GM11168 (cell line): Measurements from ENCODE around the gene BTBD9.

Source experiments
- in situ Hi-C: fragments of 300-500 bp; cut with MboI; formaldehyde crosslinking; loops from one replicate; pipeline ENCODE4 v1.12.0; 2022; ENCODE audit warnings: low sequenced_read_pairs; ENCODE audit not compliant: unreplicated experiment

BTBD9 gene

DNA sequence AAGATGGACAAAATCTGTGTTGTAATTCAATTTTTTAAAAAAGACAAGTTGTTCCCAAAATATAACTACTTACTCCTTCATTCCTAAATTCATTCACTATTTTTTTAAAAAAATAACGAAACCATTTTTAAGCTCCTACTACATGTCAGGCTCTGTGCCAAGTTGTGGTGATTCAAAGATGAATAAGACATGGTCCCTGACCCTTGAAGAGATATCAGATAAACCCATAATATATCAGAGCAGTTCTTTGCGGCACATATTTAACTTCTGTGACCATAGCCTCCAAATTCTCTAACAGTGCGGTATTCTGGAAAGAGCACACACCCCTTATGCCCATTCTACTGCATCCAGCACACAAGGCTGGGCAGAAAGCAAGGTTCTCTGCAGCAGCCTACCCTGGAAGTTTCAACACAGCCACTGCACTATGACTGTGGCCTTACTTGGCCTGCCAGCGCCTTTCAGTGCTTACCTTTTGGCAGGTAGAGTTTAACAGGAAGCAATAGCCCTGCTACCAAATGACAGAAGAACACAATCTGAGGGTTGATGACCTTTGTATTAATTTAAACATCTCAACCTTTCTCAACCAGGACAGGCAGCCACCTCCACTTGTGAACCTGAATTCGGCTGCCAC, 406.5 kb downstream of the BTBD9 start:
- in situ Hi-C loops, result no loop called here

DNA sequence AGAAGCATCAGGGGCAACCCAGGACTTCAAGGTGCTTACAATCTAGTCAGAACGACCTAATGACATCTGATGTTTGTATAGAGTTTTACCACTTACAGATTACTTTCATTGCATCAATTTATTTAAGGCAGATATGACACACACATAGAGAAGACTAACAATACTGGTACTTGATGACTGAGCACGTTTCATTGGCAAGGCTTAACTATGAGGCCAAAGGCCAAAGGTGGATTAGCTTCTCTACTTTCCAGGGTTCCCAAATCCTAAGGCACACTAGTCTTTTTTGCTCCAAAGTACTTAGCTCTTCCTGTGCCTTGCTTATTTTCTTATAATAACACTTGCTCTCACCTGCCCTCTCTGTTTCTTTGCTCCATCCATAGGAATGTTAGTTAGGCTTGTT, 414.0 kb downstream of the BTBD9 start:
- in situ Hi-C loops, result no loop called here

DNA sequence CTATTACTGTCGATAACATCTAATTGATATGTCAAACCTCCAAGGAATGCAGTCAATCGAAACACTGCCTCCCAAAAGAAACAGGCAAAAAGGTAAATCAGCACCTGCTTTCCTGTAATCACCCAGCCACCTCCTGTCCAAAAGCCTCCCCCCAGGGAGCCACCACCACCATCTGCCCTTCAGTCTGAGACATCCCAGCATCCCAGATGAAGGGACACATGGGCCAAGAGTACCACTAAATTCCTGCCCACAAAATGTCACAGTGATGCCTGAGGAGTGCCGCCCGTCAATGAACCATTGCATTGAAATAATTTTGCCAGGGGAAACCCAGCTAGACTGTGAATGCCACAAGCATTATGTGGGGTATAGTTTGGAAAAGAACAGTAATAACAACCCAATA, 418.5 kb downstream of the BTBD9 start:
- in situ Hi-C loops, result no loop called here

DNA sequence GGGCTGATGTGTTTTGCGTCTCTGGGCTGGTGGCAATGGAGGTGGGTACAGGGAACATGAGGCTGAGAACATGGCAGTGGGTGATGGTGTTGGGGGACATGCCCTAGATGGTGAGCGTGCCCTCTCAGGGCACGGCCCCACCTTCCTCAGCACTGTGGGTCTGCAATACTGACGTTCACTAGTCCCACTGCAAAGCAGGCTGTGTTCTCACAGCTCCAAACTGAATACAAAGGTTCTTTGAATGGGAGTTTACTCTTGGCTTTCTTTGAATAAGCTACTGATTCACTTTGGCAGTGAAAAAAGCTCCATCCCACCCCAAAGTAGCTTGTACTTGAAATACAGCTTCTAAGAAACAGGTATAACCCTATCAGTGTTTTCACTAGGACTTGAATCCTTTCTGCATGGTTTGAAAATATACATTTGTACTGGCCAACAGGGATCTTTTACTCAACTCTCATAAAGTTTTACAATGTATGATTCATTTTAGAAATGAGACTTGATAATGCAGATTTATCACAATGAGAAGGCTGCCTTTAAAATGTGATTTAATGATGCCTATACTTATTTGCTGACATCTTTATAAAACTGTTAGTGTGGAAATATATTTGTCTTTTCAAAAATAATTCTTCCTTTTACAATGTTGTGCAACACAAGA, 419.5 kb downstream of the BTBD9 start:
- in situ Hi-C loops, result no loop called here

DNA sequence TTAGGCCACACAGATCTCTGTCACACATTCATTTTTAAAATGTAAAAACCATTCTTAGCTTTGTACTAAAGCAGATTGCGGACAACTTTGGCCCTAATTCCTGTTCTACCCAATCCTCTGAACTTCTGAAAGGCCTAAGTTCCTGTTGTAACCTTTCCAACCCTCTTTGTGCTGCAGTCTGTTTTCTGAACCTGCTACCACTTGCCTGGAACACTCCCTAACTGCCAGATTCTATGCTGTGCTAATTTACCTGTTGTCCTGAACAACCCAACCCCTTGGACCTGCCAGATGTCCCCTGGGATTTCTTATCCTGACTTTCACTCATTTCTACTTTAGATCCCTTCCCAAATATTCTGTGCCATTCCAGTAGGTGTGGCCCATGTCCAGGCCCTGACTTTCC, 421.5 kb downstream of the BTBD9 start:
- in situ Hi-C loops, result no loop called here

DNA sequence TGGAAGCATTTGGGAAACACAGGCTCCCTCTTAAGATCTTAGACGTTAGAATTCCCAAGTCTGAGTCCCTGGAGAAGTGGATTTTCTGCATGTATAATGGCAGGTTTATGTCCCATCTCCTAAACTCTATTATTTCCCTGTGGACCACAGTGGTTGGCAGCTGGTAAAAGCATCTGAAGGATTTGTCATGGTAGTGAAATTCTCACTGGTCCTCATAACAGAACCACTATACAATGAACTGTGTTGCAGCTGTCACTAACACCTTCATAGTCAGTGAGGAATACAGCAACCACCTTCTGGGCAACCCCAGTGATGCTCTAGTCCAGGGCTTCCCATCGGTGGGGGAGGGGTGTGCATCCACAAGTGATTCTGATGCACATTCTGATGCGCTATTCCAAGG, 423.3 kb downstream of the BTBD9 start:
- in situ Hi-C loops, result no loop called here

DNA sequence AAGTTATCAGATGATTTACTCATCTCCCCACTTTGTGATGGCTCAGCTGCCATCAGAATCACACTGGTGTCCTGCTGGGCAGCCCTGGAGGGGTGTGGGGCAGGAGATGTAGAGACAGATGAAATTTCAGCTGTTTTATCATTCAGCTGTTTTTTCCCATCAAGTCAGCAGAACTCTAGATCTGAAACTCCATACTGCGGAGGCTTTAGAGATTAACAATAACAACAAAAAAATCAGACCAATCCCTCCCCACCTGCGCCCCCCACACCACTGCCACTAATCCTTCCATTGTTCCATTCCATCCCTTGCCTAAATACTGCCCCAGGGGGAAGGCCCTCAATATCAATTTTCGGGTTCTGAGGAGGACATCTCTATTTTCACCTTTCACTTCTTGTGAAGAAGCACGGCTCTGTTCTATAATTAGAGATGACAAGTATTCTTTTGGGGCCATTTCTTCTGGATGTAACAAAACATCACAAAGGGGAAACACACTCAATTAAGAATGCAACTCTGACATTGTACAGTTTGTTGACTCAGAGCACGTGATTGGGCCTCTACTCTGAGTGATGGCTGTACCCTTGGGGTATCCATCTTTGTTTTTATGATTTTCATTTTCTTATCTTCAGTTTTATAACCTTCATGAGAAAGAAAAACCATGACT, 423.9 kb downstream of the BTBD9 start:
- in situ Hi-C loops, result no loop called here

DNA sequence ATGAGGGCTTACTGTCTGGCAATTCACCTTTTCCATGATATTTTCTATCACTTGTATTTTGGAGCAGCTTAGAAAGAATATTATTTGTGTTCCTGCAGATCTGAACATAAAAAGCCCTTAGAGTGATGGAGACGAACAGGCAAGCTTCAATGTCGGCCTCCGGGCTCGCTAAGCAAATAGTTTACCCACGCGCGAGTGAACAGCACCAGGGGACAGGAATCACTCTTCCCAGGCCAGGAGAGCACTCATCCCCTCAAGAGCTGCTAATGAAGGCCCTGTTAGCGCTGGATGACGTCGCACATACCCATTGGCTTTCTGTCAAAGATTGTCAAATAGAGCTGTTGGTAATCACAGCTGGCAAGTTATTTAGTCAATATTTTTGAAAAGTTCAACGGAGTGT, 424.5 kb downstream of the BTBD9 start:
- in situ Hi-C loops, result no loop called here

DNA sequence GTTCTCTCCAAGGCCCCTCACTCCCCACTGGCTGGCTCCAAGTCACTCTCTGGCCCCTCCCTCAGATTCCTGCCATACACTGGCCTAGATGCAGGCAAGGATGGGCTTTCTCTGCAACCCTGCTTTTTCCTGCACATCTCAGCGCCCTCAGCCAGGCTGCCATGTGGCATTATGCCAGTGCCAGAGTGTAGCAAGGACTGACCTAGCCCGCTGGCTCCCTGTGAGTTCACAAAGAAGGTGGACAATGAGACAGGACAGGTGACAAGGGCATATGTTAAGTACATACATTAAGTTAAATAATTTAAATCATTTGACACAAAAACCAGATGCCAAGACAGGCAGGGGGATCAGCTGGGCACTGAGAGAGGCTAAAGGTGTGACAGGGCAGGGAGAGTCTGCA, 425.6 kb downstream of the BTBD9 start:
- in situ Hi-C loops, result no loop called here

DNA sequence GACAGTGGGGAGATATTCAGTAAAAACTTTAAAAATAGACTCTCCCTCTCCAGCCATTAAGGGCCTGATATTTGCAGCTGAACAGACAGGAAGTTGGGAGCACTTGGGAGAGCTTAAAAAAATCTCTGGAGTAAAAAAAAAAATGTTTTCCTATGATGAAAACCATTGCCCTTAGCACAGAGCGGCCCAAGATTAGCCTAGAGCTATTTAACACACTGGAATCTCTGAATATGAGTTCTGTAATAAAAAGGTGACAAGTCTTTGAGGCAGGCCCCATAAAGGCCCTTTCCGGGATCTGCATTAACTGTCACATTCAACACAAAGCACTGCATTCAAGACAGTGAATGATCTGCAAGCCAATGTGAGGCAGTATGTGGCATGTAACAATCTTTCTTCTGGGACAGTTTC, 426.5 kb downstream of the BTBD9 start:
- in situ Hi-C loops, result no loop called here

DNA sequence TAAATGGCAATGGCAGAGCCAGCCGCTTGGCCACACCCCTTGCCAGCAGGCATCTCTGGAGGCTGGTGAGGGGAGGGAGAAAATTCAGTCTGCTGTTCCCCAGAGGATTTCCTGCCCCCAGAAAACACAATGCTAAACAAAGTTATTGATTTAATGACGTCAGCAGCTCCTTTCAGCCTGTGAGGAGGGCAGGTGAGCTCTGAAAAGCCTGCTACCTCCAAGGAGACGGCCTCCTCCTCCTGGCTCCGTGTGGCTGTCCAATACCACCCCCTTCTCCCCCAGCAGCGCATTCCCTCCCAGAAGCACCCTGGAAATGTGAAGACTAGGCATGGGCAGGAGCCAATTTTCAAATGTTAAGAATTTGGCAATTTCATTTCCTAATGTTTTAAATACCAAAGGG, 427.1 kb downstream of the BTBD9 start:
- in situ Hi-C loops, result no loop called here

DNA sequence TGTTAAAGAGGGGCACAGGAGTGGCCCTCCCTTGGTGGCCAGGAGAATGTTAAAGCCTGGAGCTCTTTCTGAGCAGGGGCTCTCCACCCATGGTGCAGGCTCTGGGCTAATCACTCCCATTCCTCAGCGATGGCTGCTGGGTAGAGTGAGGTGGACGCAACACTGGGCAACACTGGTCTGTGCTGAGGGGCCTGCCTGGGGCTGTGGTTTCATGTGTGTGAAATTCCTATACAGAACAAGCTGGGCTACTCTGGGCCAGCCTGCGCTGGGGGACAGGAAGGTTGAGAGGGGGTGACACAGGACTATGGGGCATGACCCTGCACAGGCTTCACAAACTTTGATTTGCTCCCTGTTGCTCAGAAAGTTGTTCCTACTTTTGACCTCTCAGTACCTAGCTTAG, 427.6 kb downstream of the BTBD9 start:
- in situ Hi-C loops, result no loop called here

DNA sequence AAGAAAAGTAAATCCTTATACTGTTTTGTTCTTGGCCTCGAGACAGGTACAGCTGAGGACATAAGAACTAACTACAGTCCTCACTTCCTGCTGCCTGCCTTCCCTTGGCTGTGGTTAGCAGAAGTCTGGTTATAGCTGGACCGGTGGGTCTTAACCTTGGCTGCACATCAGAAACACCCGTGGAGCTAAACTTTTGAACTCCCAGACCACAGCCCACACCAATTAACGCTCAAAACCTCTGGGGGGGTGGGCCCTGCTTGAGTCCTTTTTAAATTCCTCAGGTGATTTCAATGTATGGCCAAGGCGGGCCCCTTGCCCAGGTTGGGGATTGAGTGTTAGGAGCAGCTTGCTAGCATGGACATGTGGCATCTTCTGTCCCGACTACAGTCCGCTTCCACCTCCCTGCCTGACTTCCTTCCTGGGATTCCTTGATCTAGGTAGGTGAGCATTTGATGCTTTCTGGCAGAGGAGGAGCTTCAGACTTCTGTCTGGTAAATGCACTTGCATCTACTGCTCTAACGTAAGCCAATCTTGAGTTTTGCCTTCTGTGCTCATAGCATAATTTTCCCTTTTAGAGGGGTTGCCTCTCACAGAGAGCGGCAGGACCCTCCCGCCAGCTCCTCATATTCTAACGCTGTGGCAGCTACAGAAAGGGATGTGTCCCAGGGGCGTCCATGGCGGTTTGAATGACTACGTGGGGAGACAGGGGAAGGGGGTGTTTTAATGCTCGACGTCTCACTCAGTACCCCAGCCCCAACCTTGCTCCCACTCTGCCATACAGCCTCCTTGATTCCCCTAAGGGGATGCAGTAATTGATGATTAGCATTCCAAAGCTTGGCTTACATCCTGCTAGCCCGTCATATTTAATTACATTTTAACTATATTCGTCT, 430.1 kb downstream of the BTBD9 start:
- in situ Hi-C loops, result no loop called here

DNA sequence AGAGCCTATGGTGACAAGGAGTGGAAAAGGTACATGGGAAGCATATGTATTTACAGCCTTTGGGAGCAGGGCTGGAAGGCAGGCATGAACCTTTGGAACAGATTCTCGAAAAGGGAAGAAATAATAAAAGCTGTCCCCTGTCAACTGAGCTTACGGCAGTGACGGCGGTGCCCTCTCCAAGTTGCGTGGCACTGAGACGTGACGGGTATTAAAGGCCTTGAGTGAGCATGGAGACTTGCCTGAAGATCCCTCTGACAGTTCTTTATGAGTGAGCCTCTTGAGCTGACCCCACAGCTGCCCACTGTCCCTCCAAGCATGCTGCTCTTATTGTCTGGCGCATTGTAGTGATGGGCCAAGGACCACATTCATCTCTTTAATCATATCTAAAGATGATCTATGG, 431.7 kb downstream of the BTBD9 start:
- in situ Hi-C loops, result no loop called here

DNA sequence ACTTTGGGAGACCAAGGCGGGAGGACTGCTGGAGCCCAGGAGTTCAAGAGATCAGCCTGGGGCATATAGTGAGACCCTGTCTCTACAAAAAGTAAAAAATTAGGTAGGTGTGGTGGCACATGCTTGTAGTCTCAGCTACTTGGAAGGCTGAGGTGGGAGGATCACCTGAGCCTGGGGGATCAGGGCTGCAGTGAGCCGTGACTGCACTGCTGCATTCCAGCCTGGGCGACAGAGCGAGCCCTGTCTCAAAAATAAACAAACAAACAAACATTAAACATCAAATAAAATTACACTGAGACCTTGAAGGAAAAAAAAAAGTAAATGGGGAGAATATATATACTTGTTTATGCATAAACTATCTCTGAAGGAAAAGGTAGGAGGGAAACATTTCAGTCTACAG, 432.4 kb downstream of the BTBD9 start:
- in situ Hi-C loops, result no loop called here

DNA sequence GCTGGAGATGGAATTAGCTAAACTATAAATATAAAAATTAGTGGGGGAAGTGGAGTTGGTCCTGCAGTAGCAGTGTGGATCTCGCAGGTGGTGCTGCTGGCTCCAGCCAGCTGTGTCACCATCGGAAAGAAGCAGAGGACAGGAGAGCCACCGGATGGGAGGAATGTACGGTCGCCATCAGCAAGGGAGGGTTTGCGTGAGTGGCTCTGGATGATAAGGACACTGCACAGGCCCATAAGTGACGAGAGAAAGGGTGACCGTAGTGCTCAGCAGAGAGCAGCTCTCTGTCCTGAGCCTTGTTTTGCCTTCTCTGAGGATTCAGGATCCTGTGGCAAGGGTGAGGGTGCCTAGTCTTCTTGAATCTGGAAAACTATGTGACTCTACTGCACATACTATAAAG, 441.5 kb downstream of the BTBD9 start:
- in situ Hi-C loops, result no loop called here

DNA sequence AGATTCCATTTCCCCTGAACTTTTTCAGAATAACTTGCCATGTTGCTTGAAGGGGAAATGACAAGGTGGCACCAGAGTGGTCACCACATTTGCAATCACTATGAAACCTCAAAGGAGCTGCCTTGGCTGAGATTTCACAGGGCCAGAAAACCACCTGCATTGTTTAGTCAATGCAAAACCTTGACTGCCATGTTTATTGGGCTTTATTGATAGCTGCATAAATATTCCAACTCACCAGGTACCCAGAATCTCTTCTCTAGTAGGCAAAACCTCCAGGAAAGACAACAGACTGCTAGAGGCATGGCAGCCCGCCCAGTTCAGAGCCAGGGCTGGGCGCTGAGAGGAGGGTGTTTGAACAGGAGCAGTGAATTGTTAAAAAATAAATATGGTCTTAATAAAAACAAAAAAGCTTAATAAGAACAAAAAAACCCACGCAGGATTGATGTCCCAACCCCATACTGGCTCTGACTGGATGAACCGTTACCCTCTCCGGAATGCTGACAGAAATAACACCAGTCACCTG, 444.6 kb downstream of the BTBD9 start:
- in situ Hi-C loops, result no loop called here

DNA sequence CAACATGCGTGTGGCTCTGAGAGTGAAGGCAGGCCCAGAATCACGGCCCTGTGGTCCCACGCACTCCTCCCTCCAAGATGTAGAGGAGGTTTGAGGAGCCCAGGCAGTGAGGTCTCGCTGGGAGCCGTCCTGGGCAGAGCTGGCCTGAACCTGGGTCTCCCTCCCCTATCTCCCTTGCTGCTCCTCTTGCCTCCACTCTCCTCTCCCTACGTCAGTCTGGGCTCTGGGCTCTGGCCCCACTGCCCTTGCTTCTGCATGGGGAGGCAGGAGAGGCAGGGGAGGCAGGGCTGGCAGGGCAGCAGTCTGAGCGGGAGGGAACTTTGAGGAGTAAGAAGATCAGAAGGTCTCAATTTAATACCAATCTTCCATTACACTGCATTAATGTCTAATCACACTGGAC, 445.1 kb downstream of the BTBD9 start:
- in situ Hi-C loops, result no loop called here

DNA sequence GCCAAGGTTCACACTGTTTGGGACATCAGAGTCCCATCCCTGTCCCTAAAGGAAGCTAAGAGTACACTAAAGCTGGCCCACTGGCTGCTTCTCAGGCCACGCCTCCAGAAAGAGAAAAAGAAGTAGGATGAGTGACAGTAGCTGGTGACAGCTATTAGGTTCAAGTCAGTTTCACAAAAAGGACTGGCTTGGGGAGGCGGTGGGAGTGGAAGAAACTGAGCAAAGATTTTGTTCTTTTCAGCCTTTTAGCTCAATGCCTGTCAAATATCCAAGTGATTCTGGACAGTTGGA, 445.5 kb downstream of the BTBD9 start:
- in situ Hi-C loops, result no loop called here

DNA sequence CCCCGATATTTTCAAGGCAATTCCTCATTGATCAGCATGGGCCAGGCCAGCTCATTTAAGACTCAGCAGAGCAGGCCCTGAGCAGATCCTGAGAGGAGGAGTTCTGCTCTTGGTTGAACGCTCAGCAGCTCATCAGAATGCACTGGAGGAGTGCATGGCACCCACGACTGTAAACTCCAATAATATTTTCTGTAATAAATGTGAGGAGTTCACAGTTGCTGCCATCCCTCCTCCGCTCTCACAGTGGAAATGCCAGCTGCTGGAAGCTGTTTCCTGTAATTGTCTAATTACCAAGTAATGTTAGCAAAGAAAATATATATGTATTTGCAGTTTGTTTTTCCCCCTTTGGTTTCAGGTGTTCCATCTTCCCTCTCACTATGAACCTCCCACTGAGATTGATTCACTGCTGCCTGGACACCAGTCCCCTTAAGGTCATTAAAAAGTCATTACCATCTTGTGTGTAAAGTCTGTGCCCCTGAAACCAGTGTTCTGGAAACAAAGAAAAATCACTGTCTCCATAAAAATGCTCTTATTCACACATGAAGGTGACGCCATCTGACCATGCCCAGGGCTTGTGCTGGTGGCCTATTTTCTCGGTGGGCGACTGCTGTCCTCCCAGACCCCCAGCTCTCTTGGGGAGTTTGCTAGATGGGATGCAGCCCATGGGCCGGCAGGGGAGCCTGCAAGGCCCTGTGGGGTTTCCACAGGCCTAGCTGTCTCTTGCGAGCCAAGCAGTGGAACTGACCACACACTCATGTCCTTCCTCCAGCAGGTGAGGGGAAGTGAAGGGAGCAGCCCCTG, 446.0 kb downstream of the BTBD9 start:
- in situ Hi-C loops, result no loop called here
